ENCODE results near the gene SLC7A6. TPM values are rescaled to one million over a fixed set of nuclear protein-coding genes. Genes with fewer than 3 reads are reported as not detected.

Gene SLC7A6
- total RNA-seq, result 7.4 and 10.2 TPM in 2 replicates

DNA sequence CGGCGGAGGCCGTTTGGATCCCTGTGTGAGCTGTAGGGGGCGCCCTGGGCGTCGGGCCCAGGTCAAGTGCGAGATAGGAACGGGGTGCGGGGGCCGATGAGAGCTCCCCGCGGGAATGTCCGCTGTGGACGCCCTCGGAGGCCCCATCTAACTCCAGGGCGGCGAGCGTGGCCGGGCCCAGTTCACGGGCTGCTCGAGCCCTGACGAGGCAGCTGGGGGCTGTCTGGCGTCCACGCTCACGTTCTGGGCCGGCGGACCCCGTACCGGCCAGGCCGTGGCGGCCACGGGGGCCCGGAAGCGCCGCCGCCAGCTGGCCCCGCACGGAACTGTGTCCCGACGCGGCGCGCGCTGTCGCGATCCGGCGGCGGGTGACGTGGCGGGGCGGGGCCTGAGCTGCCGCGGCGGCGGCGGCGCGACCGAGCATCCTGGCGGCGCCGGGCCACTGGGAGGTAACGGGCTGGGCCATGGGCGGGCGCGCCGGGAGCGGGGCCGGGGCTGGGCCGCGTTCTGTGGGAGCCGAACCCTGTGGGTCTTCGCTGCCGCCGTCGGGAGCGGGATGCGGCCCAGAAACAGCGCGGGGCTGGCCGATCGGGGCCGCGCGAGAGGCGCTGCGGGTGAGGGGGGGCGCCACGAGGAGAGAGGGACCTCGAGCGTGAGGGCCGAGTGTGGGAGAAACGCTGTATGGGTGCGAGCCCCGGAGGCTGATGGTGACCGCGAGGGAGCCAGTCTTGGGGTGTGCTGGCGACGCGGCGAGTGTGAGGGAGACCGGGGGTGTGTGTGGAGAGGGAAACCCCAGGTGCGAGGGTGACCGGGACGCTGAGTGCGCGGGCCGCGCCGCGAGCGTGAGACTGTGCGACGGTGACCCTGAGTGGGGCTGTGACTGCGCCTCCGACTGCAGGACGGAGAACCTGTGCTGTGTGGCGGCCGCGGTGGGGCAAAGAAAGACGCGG, at the start of gene SLC7A6:
TSS of gene SLC7A6 (plus strand) at position 399 of the 950 bp plus-strand sequence. CDS start 10,201 bp downstream, outside the sequence.

DNA sequence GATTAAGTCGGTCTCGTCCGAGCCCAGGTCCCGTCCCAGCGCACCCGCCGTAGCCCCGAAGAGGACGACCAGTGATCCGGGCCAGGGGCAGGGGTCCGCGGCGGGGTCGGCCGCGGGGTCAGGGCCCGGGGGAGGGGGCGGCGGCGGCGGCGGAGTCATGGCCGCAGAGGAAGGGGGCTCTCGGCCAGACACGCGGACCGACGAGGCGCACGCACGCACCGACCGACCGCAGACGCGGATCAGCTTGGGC, 28.5 kb upstream of the SLC7A6 start, which contains the start of gene ESRP2:
TSS of gene ESRP2 (minus strand) at position 241 of the 250 bp plus-strand sequence. CDS start at position 159, 82 bp downstream.

DNA sequence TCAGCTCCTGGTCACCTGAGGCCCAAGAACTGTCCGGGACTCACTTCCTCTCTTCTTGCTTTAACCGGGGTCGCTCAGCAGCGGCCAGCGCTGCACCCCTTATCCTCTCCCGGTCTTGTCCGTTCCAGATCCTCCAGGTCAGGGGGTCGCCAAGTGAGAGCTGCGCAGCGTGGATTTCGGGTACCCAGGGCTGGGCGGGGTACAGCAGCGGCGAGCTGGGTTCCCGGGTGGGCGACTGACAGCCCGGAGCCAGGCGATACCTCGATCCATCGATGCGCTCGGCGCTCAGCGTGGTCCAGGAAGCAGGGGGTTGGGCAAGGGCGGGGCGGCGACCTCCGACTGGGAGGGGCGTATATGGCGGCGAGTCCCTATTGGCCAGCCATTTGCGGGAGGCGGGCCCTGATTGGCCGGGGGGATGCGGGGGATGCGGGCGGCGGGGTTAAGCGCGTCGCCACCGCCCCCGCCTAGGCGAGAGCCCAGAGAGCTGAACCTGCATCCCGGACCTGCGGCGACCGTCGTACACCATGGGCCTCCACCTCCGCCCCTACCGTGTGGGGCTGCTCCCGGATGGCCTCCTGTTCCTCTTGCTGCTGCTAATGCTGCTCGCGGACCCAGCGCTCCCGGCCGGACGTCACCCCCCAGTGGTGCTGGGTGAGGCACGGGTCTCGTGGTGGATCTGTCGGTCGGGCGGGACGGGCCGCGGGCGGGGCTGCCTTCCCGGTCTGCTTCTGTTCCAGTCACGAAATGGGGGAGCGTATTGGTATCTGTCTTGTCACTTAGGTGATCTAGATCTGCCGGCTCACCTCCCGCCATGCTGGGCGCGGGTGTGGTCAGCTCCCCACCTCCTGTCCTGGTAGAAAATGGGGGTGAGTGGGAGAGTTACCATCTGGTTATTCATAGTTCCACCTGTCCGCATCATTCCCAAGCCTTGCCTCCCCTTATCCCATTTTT, 19.1 kb upstream of the SLC7A6 start, which contains the start of gene PLA2G15:
TSS of gene PLA2G15 (plus strand) at position 471 of the 951 bp plus-strand sequence. CDS start at position 525, 54 bp downstream.

DNA sequence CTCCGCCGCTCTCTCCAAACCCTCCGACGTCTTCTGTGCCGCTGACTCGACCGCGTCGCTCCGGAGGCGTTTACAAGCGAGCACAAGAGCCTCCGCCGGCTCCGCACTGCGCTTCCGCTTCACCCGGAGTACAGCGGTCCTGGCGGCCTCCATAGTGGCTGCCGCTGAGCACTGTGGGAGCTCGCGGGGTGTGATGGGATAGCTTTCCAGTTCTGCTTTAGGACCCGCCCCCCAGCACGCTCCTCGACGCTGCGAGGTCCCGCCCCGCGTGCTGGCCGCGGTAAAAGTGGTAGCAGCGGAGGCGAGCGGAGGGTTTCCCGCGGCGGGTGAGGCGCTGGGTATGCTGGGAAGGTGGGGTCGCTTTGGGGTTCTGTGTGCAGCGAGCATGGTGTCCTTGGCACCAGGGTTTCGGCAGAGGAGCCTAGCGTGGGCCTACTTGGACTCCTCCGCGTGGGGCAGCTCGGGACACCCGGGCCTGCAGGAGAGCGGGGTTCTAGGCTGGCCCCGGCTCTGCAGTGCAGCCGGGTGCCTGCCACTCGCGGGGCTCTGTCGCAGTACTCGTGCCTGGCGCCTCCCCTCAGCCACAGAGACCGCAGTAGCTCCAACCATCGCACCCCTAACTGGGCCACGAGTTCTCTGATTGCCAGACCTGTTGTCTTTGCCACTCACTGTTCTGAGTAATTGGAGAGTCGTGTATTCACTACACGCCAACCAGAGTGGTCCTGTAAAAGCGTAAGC, 46.6 kb downstream of the SLC7A6 start, which contains the start of the genes PRMT7 and SLC7A6OS:
TSS of gene PRMT7 (plus strand) at position 246 of the 738 bp plus-strand sequence. CDS start 4,961 bp downstream, outside the sequence.
TSS of gene SLC7A6OS (minus strand) at position 173 of the 738 bp plus-strand sequence. CDS start at position 153, 20 bp downstream.

Other genes with a start within 250 kb of the SLC7A6 start
- gene DPEP2NB, start 248.6 kb upstream of the SLC7A6 start, total RNA-seq, result not detected in 2 replicates
- 8.5 and 9.1 TPM in 2 replicates for gene DDX28, start 241.3 kb upstream of the SLC7A6 start, total RNA-seq
- 12.3 and 13.4 TPM in 2 replicates for gene DUS2, start 241.2 kb upstream of the SLC7A6 start, total RNA-seq
- gene NFATC3, start 179.2 kb upstream of the SLC7A6 start, total RNA-seq, result 5.0 and 6.0 TPM in 2 replicates
- gene ESRP2, start 28.4 kb upstream of the SLC7A6 start, total RNA-seq, result 0.09 and 0.16 TPM in 2 replicates
- 18.5 and 19.4 TPM in 2 replicates for gene PLA2G15, start 19.2 kb upstream of the SLC7A6 start, total RNA-seq
- 14.3 and 15.4 TPM in 2 replicates for gene SLC7A6OS, start 46.4 kb downstream of the SLC7A6 start, total RNA-seq
- 53.6 and 72.7 TPM in 2 replicates for gene PRMT7, start 46.5 kb downstream of the SLC7A6 start, total RNA-seq
- gene SMPD3, start 184.0 kb downstream of the SLC7A6 start, total RNA-seq, result under 0.01 and 0.09 TPM in 2 replicates

All from bronchial smooth muscle cell (primary cell).